HepG2 (cell line): ENCODE data around the gene C3orf62. TPM values are rescaled to one million over a fixed set of nuclear protein-coding genes. Genes with fewer than 3 reads are reported as not detected.

Source experiments
- ATAC-seq: fragments of 200-7000 bp; cut with Tn5 transposase; 3 replicates; pipeline ENCODE4 v1.9.1; 2020; ENCODE audit warnings: mild to moderate bottlenecking, moderate library complexity
- BruUV-seq: library from RNA; stranded (reverse); fragments of 400-500 nt; replicated peaks from 2 replicates; lab custom pipeline; 2021; lab: Mats Ljungman, UMichigan
- CTCF ChIA-PET: fragments of 300-600 bp; formaldehyde crosslinking; extraction: SDS; loops from one replicate; lab custom pipeline; 2021; ENCODE audit warnings: low total read pairs, inconsistent platforms, low intra/inter-chr PET ratio; lab: Yijun Ruan, JAX
- POLR2A ChIA-PET: fragments of 350-600 bp; sonication (Branson Sonifier 250); formaldehyde crosslinking; loops from one replicate; lab custom pipeline; 2020; ENCODE audit warnings: antibody characterized with exemption, inconsistent platforms; lab: Yijun Ruan, JAX
- DNase-seq: peaks from one replicate; pipeline ENCODE4 v3.0.0-alpha.2; 2015; ENCODE audit warnings: low spot score
- FAIRE-seq: peaks from 3 replicates; lab custom pipeline; 2011; peaks lifted over from hg19 to GRCh38; lab: Jason Lieb, UNC
- H2AFZ ChIP-seq: one replicate; pipeline ENCODE4 v1.6.1; 2011; ENCODE audit warnings: low read length, inconsistent platforms
- H3K27ac ChIP-seq: fragments of 300-600 bp; 3 replicates; pipeline ENCODE4 v1.8.0; 2011; ENCODE audit warnings: mixed run types, mild to moderate bottlenecking, mixed read lengths, low read length, inconsistent platforms; ENCODE audit not compliant: insufficient read depth; ENCODE audit errors: extremely low read length
- H3K27me3 ChIP-seq, 2 experiments: fragments of 200-600 bp in 1 of 2; 2 replicates in 1 of 2; 3 replicates in 1 of 2; pipeline versions ENCODE4 v1.6.0 to v1.8.0; 2011; ENCODE audit warnings: low read length in 2 of 2, mild to moderate bottlenecking in 2 of 2, moderate library complexity in 2 of 2, inconsistent platforms in 1 of 2; ENCODE audit not compliant: insufficient read depth in 2 of 2, control insufficient read depth in 1 of 2
- H3K36me3 ChIP-seq, 2 experiments: fragments of 200-600 bp in 1 of 2; replicated peaks in 1 of 2; 2 replicates in 1 of 2; 3 replicates in 1 of 2; pipeline versions ENCODE4 v1.5.1 to v1.8.0; 2011; ENCODE audit warnings: low read length in 2 of 2, inconsistent platforms in 1 of 2; ENCODE audit not compliant: insufficient read depth in 2 of 2, control insufficient read depth in 1 of 2
- H3K4me1 ChIP-seq: 2 replicates; pipeline ENCODE4 v1.5.1; 2012; ENCODE audit warnings: low read length, inconsistent platforms; ENCODE audit not compliant: insufficient read depth
- H3K4me2 ChIP-seq: 2 replicates; pipeline ENCODE4 v1.6.0; 2011; ENCODE audit warnings: low read depth, low read length, inconsistent platforms
- H3K4me3 ChIP-seq, 3 experiments: fragments of 200-600 bp in 1 of 3; sonication (generic), shearing (Covaris generic) in 1 of 3; replicated peaks in 1 of 3; 2 replicates each; pipeline ENCODE4 v1.5.1; 2011 to 2016; ENCODE audit warnings: low read length in 3 of 3, inconsistent platforms in 2 of 3, low read depth in 2 of 3, mild to moderate bottlenecking in 2 of 3, control low read depth in 1 of 3, mixed read lengths in 1 of 3; ENCODE audit not compliant: insufficient read depth in 1 of 3
- H3K79me2 ChIP-seq: one replicate; pipeline ENCODE4 v1.6.1; 2011; ENCODE audit warnings: low read length, inconsistent platforms; ENCODE audit not compliant: insufficient read depth
- H3K9ac ChIP-seq: 2 replicates; pipeline ENCODE4 v1.6.0; 2011; ENCODE audit warnings: mild to moderate bottlenecking, low read depth, low read length, inconsistent platforms; ENCODE audit not compliant: insufficient read depth
- H3K9me3 ChIP-seq: 2 replicates; pipeline ENCODE4 v1.5.1; 2012; ENCODE audit warnings: mild to moderate bottlenecking, low read length
- H4K20me1 ChIP-seq: 2 replicates; pipeline ENCODE4 v1.6.0; 2011; ENCODE audit warnings: inconsistent platforms, mild to moderate bottlenecking, low read length, moderate library complexity; ENCODE audit not compliant: insufficient read depth
- CEBPB ChIP-seq: IDR thresholded peaks from 2 replicates; pipeline ENCODE4 v1.6.1; 2011; ENCODE audit warnings: low read depth, low read length, improper control_type of control experiment, borderline replicate concordance
- CENPX ChIP-seq: sonication (generic); formaldehyde crosslinking; IDR thresholded peaks from 2 replicates; pipeline ENCODE4 v1.9.0; 2021; ENCODE audit warnings: mild to moderate bottlenecking, missing genetic modification reagents, moderate library complexity
- SCMH1 ChIP-seq: sonication (generic); formaldehyde crosslinking; IDR thresholded peaks from 2 replicates; pipeline ENCODE4 v1.9.0; 2021; ENCODE audit warnings: missing genetic modification reagents, mild to moderate bottlenecking, borderline replicate concordance
- THAP9 ChIP-seq: sonication (generic); formaldehyde crosslinking; IDR thresholded peaks from 2 replicates; pipeline ENCODE4; 2020; ENCODE audit warnings: missing genetic modification reagents, mild to moderate bottlenecking, borderline replicate concordance
- ZNF687 ChIP-seq: sonication (generic); formaldehyde crosslinking; IDR thresholded peaks from 2 replicates; pipeline ENCODE4 v1.5.1; 2020; ENCODE audit warnings: mild to moderate bottlenecking, missing genetic modification reagents, moderate library complexity
- WGBS: methylation state at CpG from one replicate; pipeline ENCODE4 v1.1.6; 2017; ENCODE audit warnings: low lambda C conversion rate; 5-methylcytosine and 5-hydroxymethylcytosine counted together
- in situ Hi-C: cut with HindIII; loops from 2 replicates; pipeline ENCODE4 v1.10.0; 2017; ENCODE audit warnings: low pct_unique_long_range_greater_than_20kb; ENCODE audit not compliant: extremely low pct_ligation_motif_present
- intact Hi-C: fragments of 100-400 bp; cut with micrococcal nuclease; formaldehyde crosslinking; loops from one replicate; pipeline ENCODE4 v1.10.0; 2022; ENCODE audit not compliant: unreplicated experiment
- polyA plus RNA-seq, 8 experiments: library from polyadenylated mRNA; depleted of rRNA in 3 of 8; stranded (reverse) in 7 of 8; unstranded in 1 of 8; fragments of >200 nt; fragmentation: Illumina TruSeq in 4 of 8; extraction: Trizol in 4 of 8; gene quantifications; 2 replicates each; pipeline versions ENCODE4 v1.2.1 to v1.2.3, GENCODE V29; 2011 to 2016; ENCODE audit warnings: low read depth in 4 of 8, missing spikeins in 1 of 8, mixed read lengths in 1 of 8; ENCODE audit not compliant: insufficient read depth in 1 of 8
- total RNA-seq, 5 experiments: library from RNA; depleted of rRNA; stranded (reverse); fragments of >200 nt; fragmentation: Illumina TruSeq; extraction: Trizol; gene quantifications; 2 replicates each; pipeline ENCODE4 v1.2.3, GENCODE V29; 2016; ENCODE audit warnings: low read depth in 1 of 5

Gene C3orf62
- total and polyA plus RNA-seq, 2 of the 13 experiments (the other 11 are each of a cell fraction or from before 2014, with no cell fraction given) = 1.6 to 3.9 TPM

GRCh38 chr3:49260806-49261324 is 16.2 kb downstream of the C3orf62 start:
- Histone ChIP-seq H3K36me3 (no peaks in the 10 kb centered on the region), H4K20me1 (no peaks in the 10 kb centered on the region), H3K9me3 (no peaks in the 10 kb centered on the region), H3K9ac (no peak overlapping the region), H3K4me1 (peaks cover 28% of the 10 kb centered on the region), H3K27ac (no peak overlapping the region), H2AFZ (no peak overlapping the region), H3K79me2 (no peaks in the 10 kb centered on the region), H3K4me3 (peak overlapping the region in 1 of 3 experiments; percentile 26; a peak in 1 of 6 replicates), H3K27me3 (no peaks in the 10 kb centered on the region), H3K4me2 (peak overlapping the region; percentile 48)
- TF ChIP-seq CENPX (CRISPR knock-in tag) = no peak
- peak; percentile 68 for TF ChIP-seq CEBPB
- ATAC-seq (peak; percentile 72), DNase-seq (peak; percentile 36), FAIRE-seq (no peak)
- intact Hi-C loops = no loop called here
- ChIA-PET POLR2A (interaction anchor here (0.6 to 0.9 kb wide), 3 partner anchors 54 to 165 kb away, joined by 3 read pairs; partner anchors contain the start of gene RHOA), CTCF (no interaction called here)
- no TSS peak for BruUV-seq
- in situ Hi-C loops = no loop called here
- 7% methylated on average over 5 of the region's 5 CpGs for WGBS

GRCh38 chr3:49257187-49257586 is 19.8 kb downstream of the C3orf62 start:
- BruUV-seq = no TSS peak
- intact Hi-C loops = no loop called here
- no peak for FAIRE-seq

More at GRCh38 chr3:49257187-49257586, 19.8 kb downstream of the C3orf62 start:
- Histone ChIP-seq H3K4me3 (no peak overlapping the region), H3K9ac (no peak overlapping the region), H4K20me1 (no peaks in the 10 kb centered on the region), H3K27ac (no peak overlapping the region), H3K27me3 (no peaks in the 10 kb centered on the region), H2AFZ (no peak overlapping the region), H3K4me1 (peaks cover 19% of the 10 kb centered on the region), H3K79me2 (no peaks in the 10 kb centered on the region), H3K9me3 (no peaks in the 10 kb centered on the region), H3K36me3 (no peaks in the 10 kb centered on the region), H3K4me2 (no peak overlapping the region)
- DNase-seq = no peak
- 50% methylated on average over 2 of the region's 3 CpGs for WGBS
- in situ Hi-C loops = no loop called here
- no peak for TF ChIP-seq ZNF687 (CRISPR knock-in tag)
- TF ChIP-seq THAP9 = no peak
- TF ChIP-seq SCMH1 (CRISPR knock-in tag) = no peak
- ATAC-seq = no peak
- ChIA-PET CTCF (no interaction called here), POLR2A (no interaction called here)
